ENCODE measurements around the gene TFE3.

GRCh38 chrX:49060914-49061313 is 17.8 kb upstream of the TFE3 start:
- TF ChIP-seq CTCF (IDR thresholded peaks at IDR 0.05) (no peak), POLR2A (IDR thresholded peaks at IDR 0.05) (peak in 1 of 2 donors; percentile 33)

Measured in Peyer's patch (tissue), 4 donors.